ENCODE results near the gene CLEC6A. TPM values are rescaled to one million over a fixed set of nuclear protein-coding genes. Genes with fewer than 3 reads are reported as not detected.

Gene CLEC6A
- total and polyA plus RNA-seq, 12 donors, result 0.14 TPM; not detected in 11

DNA sequence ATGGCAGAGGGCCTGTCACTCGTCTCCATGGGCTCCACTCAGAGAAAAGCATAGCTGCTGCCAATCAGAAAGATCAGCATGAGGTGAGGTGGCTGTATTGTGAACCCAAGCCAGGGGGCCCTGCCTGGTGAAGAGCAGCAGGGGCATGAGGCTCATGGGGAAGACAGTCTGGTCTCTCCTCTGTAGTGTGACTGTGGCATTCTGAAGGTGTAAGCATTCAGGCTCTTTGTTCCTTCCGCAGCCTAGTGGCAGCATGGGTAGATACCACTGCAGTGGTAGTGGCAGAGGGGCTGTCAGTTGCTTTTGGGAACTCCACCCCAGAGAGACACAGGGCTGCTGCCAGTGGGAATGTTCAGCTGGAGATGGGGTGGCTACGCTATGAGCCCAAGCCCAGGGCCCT, 52.5 kb downstream of the CLEC6A start:
- DNase-seq (no peak), ATAC-seq (no peak)
- no peak overlapping the region for H3K4me3 ChIP-seq
- intact Hi-C loops (cut with DNase I), result no loop called here
- H3K4me1 ChIP-seq, result peaks cover 0 to 4% (median 0%) of the 10 kb centered on the region in 9 donors
- 69 to 73% methylated on average over 3 of the region's 3 CpGs for WGBS, 2 donors
- no peaks in the 10 kb centered on the region for H3K9me3 ChIP-seq
- no peak overlapping the region for H3K27ac ChIP-seq
- TF ChIP-seq, protein P1, sequence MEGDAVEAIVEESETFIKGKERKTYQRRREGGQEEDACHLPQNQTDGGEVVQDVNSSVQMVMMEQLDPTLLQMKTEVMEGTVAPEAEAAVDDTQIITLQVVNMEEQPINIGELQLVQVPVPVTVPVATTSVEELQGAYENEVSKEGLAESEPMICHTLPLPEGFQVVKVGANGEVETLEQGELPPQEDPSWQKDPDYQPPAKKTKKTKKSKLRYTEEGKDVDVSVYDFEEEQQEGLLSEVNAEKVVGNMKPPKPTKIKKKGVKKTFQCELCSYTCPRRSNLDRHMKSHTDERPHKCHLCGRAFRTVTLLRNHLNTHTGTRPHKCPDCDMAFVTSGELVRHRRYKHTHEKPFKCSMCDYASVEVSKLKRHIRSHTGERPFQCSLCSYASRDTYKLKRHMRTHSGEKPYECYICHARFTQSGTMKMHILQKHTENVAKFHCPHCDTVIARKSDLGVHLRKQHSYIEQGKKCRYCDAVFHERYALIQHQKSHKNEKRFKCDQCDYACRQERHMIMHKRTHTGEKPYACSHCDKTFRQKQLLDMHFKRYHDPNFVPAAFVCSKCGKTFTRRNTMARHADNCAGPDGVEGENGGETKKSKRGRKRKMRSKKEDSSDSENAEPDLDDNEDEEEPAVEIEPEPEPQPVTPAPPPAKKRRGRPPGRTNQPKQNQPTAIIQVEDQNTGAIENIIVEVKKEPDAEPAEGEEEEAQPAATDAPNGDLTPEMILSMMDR (IDR thresholded peaks at IDR 0.05), result no peak
- no peaks in the 10 kb centered on the region for H3K36me3 ChIP-seq
- peaks cover 0 to 21% (median 5%) of the 10 kb centered on the region in 7 donors for H3K27me3 ChIP-seq

DNA sequence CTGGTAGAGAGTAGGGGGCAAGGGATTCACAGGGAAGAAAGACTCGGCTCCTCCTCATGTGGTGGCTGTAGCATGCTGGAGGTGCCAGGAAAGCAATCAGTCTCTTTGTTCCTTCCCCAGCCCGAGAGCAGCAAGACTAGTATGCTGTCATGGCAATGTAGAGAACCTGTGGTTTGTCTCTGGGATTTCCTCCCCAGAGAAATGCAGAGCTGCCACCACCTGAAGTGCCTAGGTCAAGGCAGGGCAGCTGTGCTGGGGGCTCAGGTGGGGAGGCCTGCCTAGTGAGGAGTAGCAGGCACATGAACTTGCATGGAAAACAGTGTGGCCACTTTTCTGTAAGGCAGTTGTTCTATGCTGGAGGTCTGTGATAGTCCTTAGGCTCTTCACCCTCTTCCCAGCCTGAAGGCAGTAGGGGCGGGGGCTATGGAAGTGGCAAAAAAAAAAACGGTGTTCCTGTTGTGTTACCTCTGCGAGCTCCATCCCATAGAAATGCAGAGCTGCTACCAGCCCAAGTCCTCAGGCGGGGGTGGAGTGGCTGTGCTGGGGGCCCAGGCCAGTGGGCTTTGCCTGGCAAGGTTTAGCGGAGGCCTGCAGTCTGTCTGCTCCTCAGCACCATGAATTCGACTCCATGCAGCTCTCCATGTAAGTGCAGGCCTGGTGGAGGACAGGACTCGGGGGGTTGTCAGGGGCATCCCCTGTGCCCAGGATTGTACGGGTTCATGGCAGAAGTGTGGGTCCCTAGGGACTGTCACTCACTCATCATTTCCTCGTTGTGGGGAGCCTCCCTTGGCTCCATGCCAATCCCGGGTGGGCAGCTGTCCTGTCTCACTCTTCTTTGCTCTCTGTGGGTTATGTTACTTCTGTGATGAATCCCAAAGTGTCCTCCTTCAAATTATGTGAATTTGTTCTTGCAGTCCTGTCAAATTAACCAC, 53.4 kb downstream of the CLEC6A start:
- no peaks in the 10 kb centered on the region for H3K9me3 ChIP-seq
- H3K4me1 ChIP-seq, result peaks cover 0 to 4% (median 0%) of the 10 kb centered on the region in 9 donors
- no peak for DNase-seq
- intact Hi-C loops (cut with DNase I), result no loop called here
- H3K36me3 ChIP-seq, result no peaks in the 10 kb centered on the region
- no peak overlapping the region for H3K27ac ChIP-seq
- peaks cover 0 to 21% (median 5%) of the 10 kb centered on the region in 7 donors for H3K27me3 ChIP-seq
- no peak overlapping the region for H3K4me3 ChIP-seq
- TF ChIP-seq, protein P1 (IDR thresholded peaks at IDR 0.05), result no peak
- ATAC-seq, result peak in 1 of 8 donors; percentile 31
- WGBS, 2 donors, result 55 to 56% methylated on average over 12 of the region's 12 CpGs

DNA sequence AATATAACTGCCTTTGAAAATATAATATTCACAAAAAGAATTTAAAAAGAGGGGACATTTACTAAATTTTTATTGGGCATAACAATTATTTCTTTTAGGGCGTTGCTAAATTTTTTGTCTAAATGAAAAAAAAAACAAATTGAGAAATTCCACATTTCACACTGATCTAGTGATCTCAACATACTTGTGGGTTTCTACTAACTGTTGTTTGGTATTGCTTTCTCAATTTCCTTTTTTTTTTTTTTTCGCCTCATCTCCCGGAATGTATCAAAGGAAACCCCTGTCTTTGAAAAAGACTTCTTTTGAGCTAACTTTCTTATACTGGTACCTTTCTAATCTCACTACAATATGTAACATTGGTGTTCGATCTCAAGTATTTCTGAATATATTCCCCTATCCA, 57.5 kb downstream of the CLEC6A start, which contains the start of gene CLEC4D:
CLEC4D (plus strand) TSS at position 248 of the 400 bp plus-strand sequence. CDS start 230 bp downstream, outside the sequence.
- H3K36me3 ChIP-seq, result no peaks in the 10 kb centered on the region
- TF ChIP-seq, protein P1 (IDR thresholded peaks at IDR 0.05), result no peak
- no peaks in the 10 kb centered on the region for H3K9me3 ChIP-seq
- WGBS, 2 donors, result 79 to 81% methylated on average over 4 of the region's 4 CpGs
- H3K4me3 ChIP-seq, result peak within 1 kb of the TSS in 1 of 10 donors; percentile 33
- ATAC-seq, result no peak
- H3K4me1 ChIP-seq, result peaks cover 0 to 9% (median 0%) of the 10 kb centered on the region in 9 donors
- H3K27ac ChIP-seq, result peak within 1 kb of the TSS in 1 of 10 donors; percentile 82
- DNase-seq, result no peak
- intact Hi-C loops (cut with DNase I), result no loop called here
- H3K27me3 ChIP-seq, result peaks cover 0 to 43% (median 14%) of the 10 kb centered on the region in 7 donors

DNA sequence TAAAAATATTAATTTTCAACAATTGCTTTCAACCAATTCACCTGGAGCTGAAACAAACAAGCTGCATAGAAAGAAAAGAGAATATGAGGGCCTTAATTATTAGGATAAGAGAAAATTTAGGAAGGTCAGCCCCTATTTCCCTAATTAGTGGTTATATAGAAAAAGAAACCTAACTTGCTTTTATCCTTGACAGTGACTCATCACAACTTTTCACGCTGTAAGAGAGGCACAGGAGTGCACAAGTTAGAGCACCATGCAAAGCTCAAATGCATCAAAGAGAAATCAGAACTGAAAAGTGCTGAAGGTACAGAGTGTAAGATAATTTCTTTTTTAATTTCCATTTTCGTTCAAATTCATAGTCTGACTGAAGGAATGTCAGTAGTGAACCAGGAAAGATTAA, 62.2 kb downstream of the CLEC6A start:
- 61 to 65% methylated on average over 2 of the region's 2 CpGs for WGBS, 2 donors

More for the DNA sequence above, 62.2 kb downstream of the CLEC6A start:
- Histone ChIP-seq H3K4me1 (peaks cover 0 to 19% (median 0%) of the 10 kb centered on the region in 9 donors), H3K27me3 (peaks cover 0 to 22% (median 8%) of the 10 kb centered on the region in 7 donors), H3K36me3 (no peaks in the 10 kb centered on the region), H3K27ac (no peak overlapping the region), H3K9me3 (peaks cover 0 to 7% (median 0%) of the 10 kb centered on the region in 11 donors), H3K4me3 (no peak overlapping the region)
- intact Hi-C loops (cut with DNase I), result no loop called here
- no peak for ATAC-seq
- TF ChIP-seq, protein P1 (IDR thresholded peaks at IDR 0.05), result no peak
- DNase-seq, result no peak

Data from heart right ventricle (tissue), 16 donors.